HG03064 (cell line): ENCODE data around the gene COL5A2.

Experiments used
- ATAC-seq: cut with Tn5 transposase; IDR thresholded peaks from one replicate; pipeline ENCODE4 v1.9.1; 2021; ENCODE audit warnings: low read depth; ENCODE audit not compliant: unreplicated experiment

COL5A2 gene

DNA sequence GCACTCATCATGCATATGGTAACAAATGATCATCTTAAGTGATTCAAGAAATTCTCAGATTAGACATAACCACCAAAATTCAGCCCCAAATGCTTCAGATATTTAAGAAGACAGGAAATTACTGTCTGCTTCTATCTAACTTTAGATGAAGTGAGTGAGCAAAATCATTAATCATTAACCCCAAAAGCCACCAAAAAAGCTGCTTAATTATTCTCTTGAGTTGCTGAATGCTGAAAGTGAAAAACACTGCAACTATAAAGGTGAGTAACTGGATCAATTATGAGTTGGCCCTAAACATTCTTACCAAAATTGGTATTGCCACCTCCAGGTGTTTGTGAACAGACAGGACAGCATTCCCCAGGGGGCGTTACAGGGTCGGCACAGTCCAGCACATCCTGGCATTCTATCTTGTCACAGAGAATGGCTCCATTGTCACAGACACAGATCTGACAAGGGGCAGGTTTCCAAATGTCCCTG, 69.6 kb downstream of the COL5A2 start:
- ATAC-seq: peak; percentile 91

GRCh38 chr2:189104934-189105333, 74.6 kb downstream of the COL5A2 start:
- no peak for ATAC-seq

- ATAC-seq: no peak
Measured at GRCh38 chr2:189102735-189103134, 76.8 kb downstream of the COL5A2 start.

DNA sequence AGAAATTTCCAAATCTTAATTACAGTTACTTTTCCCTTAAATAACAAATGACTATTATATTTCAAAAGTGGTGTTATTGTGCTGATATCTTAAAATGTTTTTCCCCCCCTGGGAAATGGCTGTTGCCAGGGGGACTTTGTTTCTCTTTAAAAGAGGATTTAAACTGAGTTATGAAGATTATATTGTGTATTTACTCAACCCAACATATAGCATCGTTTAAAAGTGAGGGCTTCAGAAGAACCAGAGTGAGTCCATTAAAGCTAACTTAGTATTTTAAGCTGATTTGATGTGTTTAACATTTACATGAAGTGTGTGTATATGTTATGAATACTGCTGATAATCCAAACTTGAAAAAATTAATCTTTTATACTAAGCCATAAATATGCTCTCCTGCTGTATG, 81.6 kb downstream of the COL5A2 start:
- no peak for ATAC-seq

DNA sequence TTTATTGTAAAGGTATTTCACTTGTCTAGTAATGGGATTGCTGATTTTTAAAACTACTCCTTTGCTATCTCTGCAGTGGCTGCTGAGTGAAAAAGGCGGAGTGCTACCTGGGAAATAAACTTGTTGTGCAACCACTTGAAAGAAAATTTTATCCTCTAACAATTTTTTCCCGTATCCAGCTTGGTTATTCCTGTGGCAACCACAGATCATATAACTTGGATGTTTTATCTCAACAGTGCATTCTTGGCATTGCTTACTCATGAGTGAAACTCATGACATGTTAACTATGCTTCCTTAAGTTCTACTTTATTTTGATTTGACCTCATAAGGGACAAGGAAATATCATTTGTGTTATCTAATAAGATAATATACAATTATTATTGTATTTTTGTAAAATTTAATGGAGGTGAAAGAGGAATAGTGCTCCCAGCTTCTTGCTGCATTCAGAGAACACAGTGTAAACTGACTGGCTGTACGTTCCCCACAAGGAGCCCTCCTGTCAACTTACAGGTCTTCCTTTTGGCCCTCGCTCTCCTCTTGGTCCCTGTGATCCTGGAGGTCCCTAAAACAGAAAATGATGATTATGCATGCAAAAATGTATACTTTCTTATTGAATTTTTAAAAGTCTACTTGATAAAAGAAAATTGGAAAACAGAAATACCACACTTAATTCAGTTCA, 82.7 kb downstream of the COL5A2 start:
- no peak for ATAC-seq

DNA sequence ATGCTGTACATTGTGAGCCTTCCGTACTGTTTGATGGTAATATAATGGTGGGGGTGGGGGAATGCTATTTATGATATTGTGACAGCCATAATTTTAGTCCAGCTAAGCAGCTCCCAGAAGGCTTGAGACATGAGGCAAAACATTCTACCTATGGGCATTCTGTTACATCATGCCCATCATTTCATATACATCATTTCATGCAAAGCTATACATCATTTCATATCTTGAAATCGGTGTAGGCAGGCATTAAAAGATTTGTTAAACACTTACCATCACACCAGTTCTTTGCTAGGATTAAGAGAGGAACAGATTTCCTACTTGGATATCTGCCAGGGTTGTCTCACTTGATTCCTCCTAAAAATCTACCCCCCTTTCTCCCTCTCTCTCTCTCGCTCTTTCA, 84.5 kb downstream of the COL5A2 start:
- no peak for ATAC-seq

- no peak for ATAC-seq
Measured at GRCh38 chr2:189092936-189093335, 86.6 kb downstream of the COL5A2 start.

DNA sequence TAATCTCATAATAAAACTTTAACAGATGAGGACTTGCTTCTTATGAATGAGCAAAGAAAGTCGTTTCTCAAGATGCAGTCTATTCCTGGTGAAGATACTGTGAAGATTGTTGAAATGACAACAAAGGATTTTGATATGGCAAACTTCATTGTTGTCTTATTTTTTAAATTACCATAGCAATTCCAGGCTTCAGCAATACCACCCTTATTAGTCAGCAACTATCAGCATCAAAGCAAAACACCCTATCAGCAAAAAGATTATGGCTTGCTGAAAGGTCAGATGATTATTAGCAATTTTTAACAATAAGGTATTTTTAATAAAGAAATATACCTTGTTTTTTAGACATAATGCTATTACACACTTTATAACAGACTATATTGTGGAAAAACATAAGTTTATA, 88.3 kb downstream of the COL5A2 start:
- no peak for ATAC-seq

GRCh38 chr2:189088591-189089205, 90.9 kb downstream of the COL5A2 start:
- ATAC-seq: no peak

DNA sequence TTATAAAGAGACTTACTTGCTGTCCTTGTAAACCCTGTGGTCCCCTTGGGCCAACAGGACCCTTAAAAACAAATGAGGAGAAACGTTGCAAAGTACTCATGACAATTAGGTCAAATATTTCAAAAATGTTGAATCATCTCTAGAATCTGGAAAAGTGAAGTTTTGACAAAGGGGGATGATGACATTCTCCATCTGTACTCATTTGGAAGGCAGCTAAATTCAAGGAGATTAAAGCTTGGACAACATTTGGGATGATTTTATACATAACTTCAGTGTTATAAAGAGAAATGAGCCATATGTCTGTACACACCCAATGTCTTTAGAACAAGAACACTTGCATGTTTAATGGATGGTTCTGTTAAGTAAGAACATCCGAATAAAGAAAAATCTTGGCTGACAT, 92.9 kb downstream of the COL5A2 start:
- no peak for ATAC-seq

DNA sequence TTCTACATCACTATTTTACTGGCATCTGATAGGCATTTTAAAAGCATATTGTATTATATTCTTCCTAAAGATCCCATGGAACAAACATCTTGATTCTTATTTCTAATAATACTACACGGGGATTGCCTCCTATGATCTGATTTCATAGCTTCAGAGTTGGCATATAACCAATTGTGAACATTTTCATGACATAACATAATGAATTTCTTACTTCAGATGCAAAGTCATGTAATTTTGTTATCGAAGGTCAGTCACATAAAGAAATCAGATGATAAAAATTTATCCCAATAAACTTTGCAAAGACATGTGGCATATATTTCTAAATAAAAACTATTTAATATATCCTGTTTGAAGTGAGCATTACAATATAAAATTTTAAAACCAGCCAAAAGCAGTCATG, 93.3 kb downstream of the COL5A2 start:
- no peak for ATAC-seq

GRCh38 chr2:189083606-189084005, 96.0 kb downstream of the COL5A2 start:
- ATAC-seq: no peak

DNA sequence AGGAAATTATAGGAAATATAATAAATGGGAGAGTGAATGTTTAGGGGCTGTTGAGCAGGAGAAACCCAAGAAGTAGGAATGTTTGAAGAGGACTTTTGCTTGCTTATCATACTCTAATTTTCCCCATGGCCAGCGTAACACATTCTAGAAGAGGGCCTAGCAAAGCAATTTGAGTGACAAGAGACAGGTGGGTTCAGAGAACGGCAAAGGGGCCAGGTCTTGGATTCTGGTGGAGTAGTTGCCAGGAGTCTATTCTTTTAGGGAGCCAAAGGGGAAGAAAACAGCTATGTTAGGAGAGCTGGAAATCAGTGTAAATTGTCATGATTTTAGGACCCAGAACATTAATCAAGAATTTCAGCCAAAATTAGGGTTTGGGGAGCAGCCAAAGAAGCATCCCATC, 96.5 kb downstream of the COL5A2 start:
- no peak for ATAC-seq

DNA sequence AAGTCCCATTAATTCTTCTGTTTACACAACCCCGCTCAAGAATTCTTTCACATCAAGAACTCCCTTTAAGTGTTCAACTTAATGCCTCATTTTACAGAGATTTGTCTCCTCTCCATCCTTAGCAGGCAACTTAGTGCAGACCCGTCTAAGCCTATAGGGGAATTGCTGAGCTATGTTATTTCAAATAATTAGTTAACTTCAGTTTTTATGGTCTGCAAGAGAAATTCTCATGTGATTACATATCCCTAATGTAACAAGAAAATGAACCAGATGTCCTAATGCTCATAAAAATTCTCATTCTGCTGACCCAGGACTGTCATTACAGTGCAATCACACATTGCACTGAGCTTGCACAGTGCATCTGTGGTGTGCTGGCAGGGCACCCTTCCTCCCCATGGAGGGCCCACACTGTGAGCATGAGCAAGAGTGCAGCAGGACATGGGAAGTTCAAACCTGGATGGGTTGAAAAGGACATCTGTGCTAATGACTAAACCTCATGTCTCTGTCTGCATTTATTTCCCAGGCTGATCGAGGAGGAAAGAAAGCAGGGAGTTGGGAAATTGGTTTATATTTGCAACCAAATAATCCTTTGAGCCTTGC, 97.1 kb downstream of the COL5A2 start:
- no peak for ATAC-seq

- no peak for ATAC-seq
Measured at GRCh38 chr2:189076572-189076971, 103.0 kb downstream of the COL5A2 start.

DNA sequence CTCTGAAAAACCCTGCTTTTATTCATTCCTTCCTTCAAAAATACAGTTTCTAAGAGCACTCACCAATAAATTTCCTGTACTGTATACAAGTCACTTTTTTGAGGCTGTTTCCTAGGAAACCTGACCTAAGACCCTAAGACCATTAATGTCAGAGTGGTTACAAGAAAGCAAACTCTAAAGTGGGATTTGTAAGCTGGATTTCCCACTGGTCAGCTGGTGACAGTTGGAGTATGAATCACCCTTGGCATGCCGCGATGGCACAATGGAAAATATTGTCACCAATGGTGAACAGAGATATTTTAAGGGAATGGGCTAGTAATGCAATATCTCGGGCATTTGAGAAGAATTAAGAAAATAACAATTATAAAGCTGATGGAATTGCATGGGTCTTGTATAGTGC, 103.4 kb downstream of the COL5A2 start:
- no peak for ATAC-seq

- no peak for ATAC-seq
Measured at GRCh38 chr2:189074506-189074905, 105.1 kb downstream of the COL5A2 start.

GRCh38 chr2:189072036-189072435, 107.5 kb downstream of the COL5A2 start:
- ATAC-seq: no peak

DNA sequence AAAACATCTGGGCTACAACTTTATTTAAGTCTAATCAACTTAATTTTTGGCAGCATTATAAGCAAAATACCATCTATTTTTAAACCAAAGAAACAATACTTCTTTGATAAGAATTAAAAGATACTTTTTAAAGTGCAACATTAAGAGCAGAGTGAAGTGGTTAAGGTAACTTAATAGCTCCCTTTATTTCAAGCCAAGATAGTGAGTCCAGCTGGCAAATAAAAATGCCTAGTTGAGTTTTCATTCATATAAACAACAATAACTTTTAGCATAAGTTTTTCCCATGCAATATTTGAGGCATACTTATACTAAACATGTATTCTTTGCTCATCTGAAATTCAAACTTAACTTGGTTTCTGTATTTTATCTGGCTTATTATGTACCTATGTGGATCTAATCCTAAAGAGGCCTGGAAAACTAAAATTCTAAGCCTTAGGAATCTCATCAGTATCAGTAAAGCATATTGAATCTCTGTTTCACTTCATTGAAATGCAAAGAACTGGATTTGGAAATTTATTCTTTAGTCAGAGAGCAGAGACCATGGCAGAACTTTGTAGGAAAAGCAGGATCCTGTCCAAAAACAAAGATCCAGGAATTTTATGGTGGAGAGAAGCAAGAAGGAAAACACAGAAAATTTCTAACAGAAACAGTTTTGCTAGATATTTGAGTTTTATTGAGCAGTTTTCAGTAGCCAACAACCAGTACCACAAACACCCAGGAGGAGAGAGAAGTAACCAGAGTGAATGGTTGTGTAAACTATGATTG, 109.5 kb downstream of the COL5A2 start:
- ATAC-seq: no peak

DNA sequence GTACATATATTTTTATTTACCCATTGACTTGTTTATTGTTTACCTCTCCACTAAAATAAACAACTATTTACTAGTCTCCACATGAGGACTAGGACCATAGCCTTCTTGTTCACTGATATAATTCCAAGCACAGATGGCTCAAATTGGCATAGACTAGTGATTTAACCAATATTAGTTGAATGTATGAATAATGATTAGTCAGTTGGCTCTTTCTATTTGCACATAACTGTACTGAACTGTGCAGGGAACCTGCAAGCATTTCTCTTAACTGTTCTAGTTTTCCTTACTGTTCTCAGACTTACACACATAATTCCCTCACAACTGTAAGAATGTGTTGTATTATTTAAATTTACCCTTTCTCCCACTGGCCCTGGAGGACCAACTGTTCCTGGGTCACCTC, 113.5 kb downstream of the COL5A2 start:
- ATAC-seq: no peak

- no peak for ATAC-seq
Measured at GRCh38 chr2:189060096-189060642, 119.4 kb downstream of the COL5A2 start.
